Measurements from ENCODE around the gene AGBL1. TPM values are rescaled to one million over a fixed set of nuclear protein-coding genes. Genes with fewer than 3 reads are reported as not detected.

AGBL1 gene
- total RNA-seq, 1 donor, result not detected

- no peak overlapping the region for H3K4me3 ChIP-seq (ENCODE audit: low read depth, low read length)
- DNase-seq (ENCODE audit: low read depth), result no peak
- TF ChIP-seq, protein P1, sequence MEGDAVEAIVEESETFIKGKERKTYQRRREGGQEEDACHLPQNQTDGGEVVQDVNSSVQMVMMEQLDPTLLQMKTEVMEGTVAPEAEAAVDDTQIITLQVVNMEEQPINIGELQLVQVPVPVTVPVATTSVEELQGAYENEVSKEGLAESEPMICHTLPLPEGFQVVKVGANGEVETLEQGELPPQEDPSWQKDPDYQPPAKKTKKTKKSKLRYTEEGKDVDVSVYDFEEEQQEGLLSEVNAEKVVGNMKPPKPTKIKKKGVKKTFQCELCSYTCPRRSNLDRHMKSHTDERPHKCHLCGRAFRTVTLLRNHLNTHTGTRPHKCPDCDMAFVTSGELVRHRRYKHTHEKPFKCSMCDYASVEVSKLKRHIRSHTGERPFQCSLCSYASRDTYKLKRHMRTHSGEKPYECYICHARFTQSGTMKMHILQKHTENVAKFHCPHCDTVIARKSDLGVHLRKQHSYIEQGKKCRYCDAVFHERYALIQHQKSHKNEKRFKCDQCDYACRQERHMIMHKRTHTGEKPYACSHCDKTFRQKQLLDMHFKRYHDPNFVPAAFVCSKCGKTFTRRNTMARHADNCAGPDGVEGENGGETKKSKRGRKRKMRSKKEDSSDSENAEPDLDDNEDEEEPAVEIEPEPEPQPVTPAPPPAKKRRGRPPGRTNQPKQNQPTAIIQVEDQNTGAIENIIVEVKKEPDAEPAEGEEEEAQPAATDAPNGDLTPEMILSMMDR (IDR thresholded peaks at IDR 0.05; ENCODE audit: insufficient read depth, low read depth, low read length), result no peak
Observed at GRCh38 chr15:86773736-86774135, 694.1 kb downstream of the AGBL1 start.

- TF ChIP-seq, protein P1 (IDR thresholded peaks at IDR 0.05; ENCODE audit: insufficient read depth, low read depth, low read length), result no peak
- no peak overlapping the region for H3K4me3 ChIP-seq (ENCODE audit: low read depth, low read length)
- DNase-seq (ENCODE audit: low read depth), result no peak
Observed at GRCh38 chr15:86776145-86776544, 696.5 kb downstream of the AGBL1 start.

- TF ChIP-seq, protein P1 (IDR thresholded peaks at IDR 0.05; ENCODE audit: insufficient read depth, low read depth, low read length), result no peak
- DNase-seq (ENCODE audit: low read depth), result no peak
- no peak overlapping the region for H3K4me3 ChIP-seq (ENCODE audit: low read depth, low read length)
Observed at GRCh38 chr15:86796521-86796920, 716.9 kb downstream of the AGBL1 start.

DNA sequence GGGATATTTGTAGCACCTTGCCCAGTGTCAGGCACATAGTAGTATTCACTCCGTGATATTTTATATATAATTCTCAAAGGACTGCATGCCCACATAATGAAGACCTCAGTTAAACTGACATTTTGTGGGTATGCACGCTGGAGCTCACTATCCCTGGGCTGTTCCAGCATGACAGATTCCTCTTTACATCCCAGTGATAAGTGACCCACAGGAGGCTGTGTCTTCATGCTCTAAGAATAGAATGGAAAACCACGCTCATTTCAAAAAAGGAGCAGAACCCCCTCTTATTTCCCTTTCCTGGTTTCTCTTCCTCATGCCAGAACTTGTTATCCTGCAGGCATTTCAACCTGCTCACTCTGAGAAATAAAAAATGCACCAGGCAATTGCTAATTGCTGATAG lies 717.5 kb downstream of the AGBL1 start:
- TF ChIP-seq, protein P1 (IDR thresholded peaks at IDR 0.05; ENCODE audit: insufficient read depth, low read depth, low read length), result no peak
- DNase-seq (ENCODE audit: low read depth), result no peak
- H3K4me3 ChIP-seq (ENCODE audit: low read depth, low read length), result no peak overlapping the region

DNA sequence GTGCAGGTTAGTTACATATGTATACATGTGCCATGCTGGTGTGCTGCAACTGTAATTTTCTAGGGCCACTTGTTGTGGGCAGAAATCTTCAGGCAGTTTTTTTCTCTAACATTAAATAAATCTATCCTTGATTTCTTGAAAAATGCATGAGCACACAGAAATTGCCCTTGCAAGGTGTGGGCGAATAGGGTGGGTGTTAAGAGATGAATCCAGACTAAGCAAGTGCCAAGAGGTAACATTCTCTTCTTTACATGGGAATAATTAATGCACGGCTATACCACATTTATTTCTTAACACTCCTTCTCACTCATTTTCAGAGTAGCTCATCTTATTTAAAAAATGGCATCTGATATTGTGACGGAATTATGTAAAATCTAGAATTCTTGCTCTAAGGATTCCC lies 719.6 kb downstream of the AGBL1 start:
- TF ChIP-seq, protein P1 (IDR thresholded peaks at IDR 0.05; ENCODE audit: insufficient read depth, low read depth, low read length), result no peak
- no peak overlapping the region for H3K4me3 ChIP-seq (ENCODE audit: low read depth, low read length)
- no peak for DNase-seq (ENCODE audit: low read depth)

DNA sequence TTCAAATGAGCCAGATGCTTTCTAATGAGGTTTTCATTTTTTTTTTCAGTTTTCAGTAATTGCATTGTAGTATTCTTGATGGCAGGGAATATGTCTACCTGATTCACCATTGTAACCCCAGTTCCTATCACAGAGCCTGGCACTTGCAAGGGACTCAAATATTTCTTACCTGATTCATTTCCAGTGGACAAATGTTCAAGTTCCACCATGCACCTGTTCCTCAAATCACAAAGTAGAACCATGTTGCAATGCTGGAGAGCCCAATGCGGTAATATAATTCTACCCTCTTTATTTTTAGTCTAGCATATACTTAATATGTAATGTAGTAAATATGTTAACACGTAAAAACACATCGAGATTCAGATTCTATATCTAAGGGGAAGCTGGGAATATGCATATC lies 722.6 kb downstream of the AGBL1 start:
- no peak for DNase-seq (ENCODE audit: low read depth)
- TF ChIP-seq, protein P1 (IDR thresholded peaks at IDR 0.05; ENCODE audit: insufficient read depth, low read depth, low read length), result no peak
- H3K4me3 ChIP-seq (ENCODE audit: low read depth, low read length), result no peak overlapping the region

GRCh38 chr15:86804406-86804805 lies 724.7 kb downstream of the AGBL1 start:
- no peak for DNase-seq (ENCODE audit: low read depth)
- no peak overlapping the region for H3K4me3 ChIP-seq (ENCODE audit: low read depth, low read length)
- TF ChIP-seq, protein P1 (IDR thresholded peaks at IDR 0.05; ENCODE audit: insufficient read depth, low read depth, low read length), result no peak
